ENCODE results near the gene BCL2L14.

BCL2L14 gene

DNA sequence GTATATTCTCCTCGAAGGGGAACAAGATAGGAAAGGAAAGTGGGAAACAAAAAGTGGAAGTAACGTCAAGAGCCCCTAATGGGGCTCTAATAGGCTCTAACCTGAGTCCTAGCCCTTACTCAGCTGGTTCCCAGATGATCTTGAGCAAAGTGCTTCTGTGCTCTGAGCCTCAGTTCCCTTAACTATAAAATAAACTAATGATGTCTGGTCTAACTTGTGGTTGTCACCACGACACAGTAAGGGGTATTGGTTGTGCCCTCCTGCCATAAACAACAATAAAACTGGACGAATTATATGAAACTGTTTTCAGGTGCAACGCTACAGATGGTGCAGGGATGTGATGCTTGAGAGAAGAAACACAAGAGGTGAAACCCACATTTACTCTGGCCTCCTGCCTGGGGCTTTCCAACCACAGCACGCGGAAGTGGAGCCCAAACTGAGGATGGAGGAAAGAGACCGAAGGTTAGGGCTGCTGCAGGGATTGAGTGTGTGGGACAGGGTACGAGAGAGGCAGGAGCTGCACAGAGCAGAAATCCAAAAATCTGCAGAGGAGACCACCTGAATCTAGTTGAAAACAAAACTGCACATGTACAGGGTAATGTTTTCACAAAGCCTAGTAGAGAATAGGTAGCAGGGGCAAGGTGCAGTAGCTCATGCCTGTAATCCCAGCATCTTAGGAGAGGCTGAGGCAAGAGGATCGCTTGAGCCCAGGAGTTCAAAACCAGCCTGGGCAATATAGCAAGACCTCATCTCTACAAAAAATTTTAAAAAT lies 45.6 kb upstream of the BCL2L14 start:
- Histone ChIP-seq H3K9me3 (ENCODE audit: control insufficient read depth, insufficient read depth, low read length) (peaks cover 7% of the 10 kb centered on the region; the same call in 1 of the 2 replicates), H3K4me1 (ENCODE audit: control insufficient read depth, low read length) (peaks cover 53% of the 10 kb centered on the region), H3K4me2 (ENCODE audit: low read length) (peak overlapping the region; percentile 63), H3K9me2 (replicated peaks; ENCODE audit: control insufficient read depth, low read length) (no peaks in the 10 kb centered on the region), H3K27ac (ENCODE audit: low read depth, low read length) (peak overlapping the region; percentile 25), H4K20me1 (ENCODE audit: control insufficient read depth, insufficient read depth, low read depth, low read length) (no peaks in the 10 kb centered on the region), H3F3A (ENCODE audit: control insufficient read depth, insufficient read depth) (no peaks in the 10 kb centered on the region), H3K27me3 (ENCODE audit: control insufficient read depth, low read length) (no peaks in the 10 kb centered on the region), H3K4me3 (ENCODE audit: low read length) (peak overlapping the region; percentile 43), H3K79me2 (ENCODE audit: control insufficient read depth, low read length) (no peaks in the 10 kb centered on the region), H3K36me3 (ENCODE audit: control insufficient read depth, low read length) (no peaks in the 10 kb centered on the region)
- TF ChIP-seq, protein P1, sequence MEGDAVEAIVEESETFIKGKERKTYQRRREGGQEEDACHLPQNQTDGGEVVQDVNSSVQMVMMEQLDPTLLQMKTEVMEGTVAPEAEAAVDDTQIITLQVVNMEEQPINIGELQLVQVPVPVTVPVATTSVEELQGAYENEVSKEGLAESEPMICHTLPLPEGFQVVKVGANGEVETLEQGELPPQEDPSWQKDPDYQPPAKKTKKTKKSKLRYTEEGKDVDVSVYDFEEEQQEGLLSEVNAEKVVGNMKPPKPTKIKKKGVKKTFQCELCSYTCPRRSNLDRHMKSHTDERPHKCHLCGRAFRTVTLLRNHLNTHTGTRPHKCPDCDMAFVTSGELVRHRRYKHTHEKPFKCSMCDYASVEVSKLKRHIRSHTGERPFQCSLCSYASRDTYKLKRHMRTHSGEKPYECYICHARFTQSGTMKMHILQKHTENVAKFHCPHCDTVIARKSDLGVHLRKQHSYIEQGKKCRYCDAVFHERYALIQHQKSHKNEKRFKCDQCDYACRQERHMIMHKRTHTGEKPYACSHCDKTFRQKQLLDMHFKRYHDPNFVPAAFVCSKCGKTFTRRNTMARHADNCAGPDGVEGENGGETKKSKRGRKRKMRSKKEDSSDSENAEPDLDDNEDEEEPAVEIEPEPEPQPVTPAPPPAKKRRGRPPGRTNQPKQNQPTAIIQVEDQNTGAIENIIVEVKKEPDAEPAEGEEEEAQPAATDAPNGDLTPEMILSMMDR (IDR thresholded peaks at IDR 0.05; ENCODE audit: low read depth, low read length, poor library complexity, severe bottlenecking): no peak
- TF ChIP-seq EZH2phosphoT487 (IDR thresholded peaks at IDR 0.05; ENCODE audit: borderline replicate concordance, low read length): no peak

DNA sequence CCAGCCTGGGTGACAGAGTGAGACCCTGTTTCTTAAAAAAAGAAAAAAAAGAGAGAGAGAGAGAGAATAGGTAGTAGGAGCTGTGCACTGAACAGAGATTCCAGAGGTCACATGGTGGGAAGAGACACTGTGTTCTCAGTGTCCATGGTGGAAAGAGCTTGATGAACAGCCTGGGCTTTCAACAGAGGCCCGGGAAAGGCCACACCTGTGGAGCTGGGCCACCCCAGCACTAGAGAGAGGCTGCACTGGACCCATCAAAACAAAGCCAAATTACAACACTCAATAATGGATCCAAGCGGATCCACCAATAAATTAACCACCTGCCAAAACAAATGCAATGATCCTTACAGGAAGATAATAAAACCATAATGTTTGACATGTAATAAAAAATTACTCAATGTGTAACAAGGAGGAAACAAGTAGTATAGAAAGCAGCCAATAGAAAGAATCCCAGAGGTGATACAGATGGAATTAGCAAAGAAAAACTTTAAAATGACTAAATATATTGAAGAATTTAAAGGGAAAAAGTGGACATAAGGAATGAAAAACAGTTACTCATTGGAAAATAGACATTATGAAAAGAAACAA lies 44.8 kb upstream of the BCL2L14 start:
- Histone ChIP-seq H3K4me1 (ENCODE audit: control insufficient read depth, low read length) (peaks cover 48% of the 10 kb centered on the region), H3K4me2 (ENCODE audit: low read length) (no peak overlapping the region)

DNA sequence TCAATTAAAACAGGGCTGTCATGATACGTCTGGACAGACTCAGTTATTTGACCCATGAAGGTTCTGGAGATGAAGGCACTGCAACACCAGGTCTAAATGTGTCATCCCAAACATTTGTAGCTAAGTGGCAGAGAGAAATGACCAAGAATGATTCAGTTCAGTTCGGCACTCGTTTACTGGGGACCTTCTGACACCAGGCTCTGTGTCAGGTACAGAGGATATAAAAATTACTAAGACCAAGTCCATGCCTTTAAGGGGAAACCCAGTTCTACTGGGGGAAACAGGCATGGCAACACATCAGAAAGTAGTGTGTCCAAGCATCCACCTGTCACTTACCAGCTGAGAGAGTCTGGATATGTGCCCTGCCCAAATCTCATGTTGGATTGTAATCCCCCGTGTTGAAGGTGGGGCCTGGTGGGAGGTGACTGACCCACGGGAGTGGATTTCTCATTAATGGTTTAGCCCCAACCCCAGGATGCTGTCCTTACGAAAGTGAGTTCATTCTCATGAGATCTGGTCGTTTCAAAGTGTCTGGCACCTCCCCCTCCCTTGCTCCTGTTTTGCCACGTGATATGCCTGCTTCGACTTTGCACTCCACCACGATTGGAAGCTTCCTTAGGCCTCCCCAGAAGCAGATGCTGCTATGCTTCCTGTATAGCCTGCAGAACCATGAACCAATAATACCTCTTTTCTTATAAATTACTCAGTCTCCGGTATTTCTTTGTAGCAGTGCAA lies 41.9 kb upstream of the BCL2L14 start:
- Histone ChIP-seq H3F3A (ENCODE audit: control insufficient read depth, insufficient read depth) (no peaks in the 10 kb centered on the region), H3K4me2 (ENCODE audit: low read length) (no peak overlapping the region), H3K9me2 (replicated peaks; ENCODE audit: control insufficient read depth, low read length) (no peaks in the 10 kb centered on the region), H3K27me3 (ENCODE audit: control insufficient read depth, low read length) (no peaks in the 10 kb centered on the region), H3K27ac (ENCODE audit: low read depth, low read length) (no peak overlapping the region), H3K79me2 (ENCODE audit: control insufficient read depth, low read length) (no peaks in the 10 kb centered on the region), H4K20me1 (ENCODE audit: control insufficient read depth, insufficient read depth, low read depth, low read length) (no peaks in the 10 kb centered on the region), H3K36me3 (ENCODE audit: control insufficient read depth, low read length) (no peaks in the 10 kb centered on the region), H3K9me3 (ENCODE audit: control insufficient read depth, insufficient read depth, low read length) (peaks cover 7% of the 10 kb centered on the region; the same call in 1 of the 2 replicates), H3K4me3 (ENCODE audit: low read length) (no peak overlapping the region), H3K4me1 (ENCODE audit: control insufficient read depth, low read length) (peaks cover 38% of the 10 kb centered on the region)
- TF ChIP-seq EZH2phosphoT487 (IDR thresholded peaks at IDR 0.05; ENCODE audit: borderline replicate concordance, low read length): no peak
- TF ChIP-seq, protein P1 (IDR thresholded peaks at IDR 0.05; ENCODE audit: low read depth, low read length, poor library complexity, severe bottlenecking): no peak

More for the DNA sequence above, 44.8 kb upstream of the BCL2L14 start:
- Histone ChIP-seq H3K9me3 (ENCODE audit: control insufficient read depth, insufficient read depth, low read length) (peaks cover 7% of the 10 kb centered on the region; the same call in 1 of the 2 replicates), H3K79me2 (ENCODE audit: control insufficient read depth, low read length) (no peaks in the 10 kb centered on the region), H3K27ac (ENCODE audit: low read depth, low read length) (no peak overlapping the region), H3K4me3 (ENCODE audit: low read length) (no peak overlapping the region), H3F3A (ENCODE audit: control insufficient read depth, insufficient read depth) (no peaks in the 10 kb centered on the region), H3K36me3 (ENCODE audit: control insufficient read depth, low read length) (no peaks in the 10 kb centered on the region), H3K27me3 (ENCODE audit: control insufficient read depth, low read length) (no peaks in the 10 kb centered on the region), H4K20me1 (ENCODE audit: control insufficient read depth, insufficient read depth, low read depth, low read length) (no peaks in the 10 kb centered on the region), H3K9me2 (replicated peaks; ENCODE audit: control insufficient read depth, low read length) (no peaks in the 10 kb centered on the region)
- TF ChIP-seq EZH2phosphoT487 (IDR thresholded peaks at IDR 0.05; ENCODE audit: borderline replicate concordance, low read length): no peak
- TF ChIP-seq, protein P1 (IDR thresholded peaks at IDR 0.05; ENCODE audit: low read depth, low read length, poor library complexity, severe bottlenecking): no peak

Data from DOHH2 (cell line).